Fibroblast of pulmonary artery (primary cell): ENCODE data around the gene PLTP.

ENCODE experiments used
- DNase-seq: peaks from one replicate; pipeline ENCODE4 v3.0.0-alpha.2; 2010; ENCODE audit warnings: low read depth
- H3K4me3 ChIP-seq: replicated peaks from 2 replicates; pipeline ENCODE4 v1.5.1; 2011; ENCODE audit warnings: low read depth, mild to moderate bottlenecking, control low read depth, low read length, moderate library complexity
- TF ChIP-seq, protein P1 (sequence below): IDR thresholded peaks from 2 replicates; pipeline ENCODE4 v1.5.1; 2011; ENCODE audit warnings: mild to moderate bottlenecking, control low read depth, low read length, inconsistent platforms; ENCODE audit errors: missing control alignments

The PLTP gene

DNA sequence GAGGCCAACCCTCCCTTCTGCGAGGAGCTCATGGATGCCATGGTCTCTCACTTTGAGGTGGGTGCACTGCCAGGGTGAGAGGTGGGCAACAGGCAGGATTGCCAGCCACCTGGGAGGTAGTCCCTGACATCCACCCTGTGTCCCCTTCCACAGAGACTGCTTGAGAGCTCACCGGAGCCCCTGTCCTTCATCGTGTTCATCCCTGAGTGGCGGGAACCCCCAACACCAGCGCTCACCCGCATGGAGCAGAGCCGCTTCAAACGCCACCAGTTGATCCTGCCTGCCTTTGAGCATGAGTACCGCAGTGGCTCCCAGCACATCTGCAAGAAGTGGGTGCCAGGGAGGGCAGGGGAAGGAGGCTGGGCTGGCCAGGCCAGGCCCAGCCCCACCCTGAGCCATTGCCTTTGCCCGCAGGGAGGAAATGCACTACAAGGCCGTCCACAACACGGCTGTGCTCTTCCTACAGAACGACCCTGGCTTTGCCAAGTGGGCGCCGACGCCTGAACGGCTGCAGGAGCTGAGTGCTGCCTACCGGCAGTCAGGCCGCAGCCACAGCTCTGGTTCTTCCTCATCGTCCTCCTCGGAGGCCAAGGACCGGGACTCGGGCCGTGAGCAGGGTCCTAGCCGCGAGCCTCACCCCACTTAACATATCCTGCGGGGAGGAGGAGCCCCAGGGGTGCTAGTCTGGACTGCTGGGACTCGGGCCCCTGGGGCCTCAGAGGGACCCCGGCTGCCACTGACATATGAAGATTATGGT is 35.3 kb upstream of the PLTP start:
- H3K4me3 ChIP-seq: no peak overlapping the region
- TF ChIP-seq, protein P1, sequence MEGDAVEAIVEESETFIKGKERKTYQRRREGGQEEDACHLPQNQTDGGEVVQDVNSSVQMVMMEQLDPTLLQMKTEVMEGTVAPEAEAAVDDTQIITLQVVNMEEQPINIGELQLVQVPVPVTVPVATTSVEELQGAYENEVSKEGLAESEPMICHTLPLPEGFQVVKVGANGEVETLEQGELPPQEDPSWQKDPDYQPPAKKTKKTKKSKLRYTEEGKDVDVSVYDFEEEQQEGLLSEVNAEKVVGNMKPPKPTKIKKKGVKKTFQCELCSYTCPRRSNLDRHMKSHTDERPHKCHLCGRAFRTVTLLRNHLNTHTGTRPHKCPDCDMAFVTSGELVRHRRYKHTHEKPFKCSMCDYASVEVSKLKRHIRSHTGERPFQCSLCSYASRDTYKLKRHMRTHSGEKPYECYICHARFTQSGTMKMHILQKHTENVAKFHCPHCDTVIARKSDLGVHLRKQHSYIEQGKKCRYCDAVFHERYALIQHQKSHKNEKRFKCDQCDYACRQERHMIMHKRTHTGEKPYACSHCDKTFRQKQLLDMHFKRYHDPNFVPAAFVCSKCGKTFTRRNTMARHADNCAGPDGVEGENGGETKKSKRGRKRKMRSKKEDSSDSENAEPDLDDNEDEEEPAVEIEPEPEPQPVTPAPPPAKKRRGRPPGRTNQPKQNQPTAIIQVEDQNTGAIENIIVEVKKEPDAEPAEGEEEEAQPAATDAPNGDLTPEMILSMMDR: no peak
- no peak for DNase-seq

DNA sequence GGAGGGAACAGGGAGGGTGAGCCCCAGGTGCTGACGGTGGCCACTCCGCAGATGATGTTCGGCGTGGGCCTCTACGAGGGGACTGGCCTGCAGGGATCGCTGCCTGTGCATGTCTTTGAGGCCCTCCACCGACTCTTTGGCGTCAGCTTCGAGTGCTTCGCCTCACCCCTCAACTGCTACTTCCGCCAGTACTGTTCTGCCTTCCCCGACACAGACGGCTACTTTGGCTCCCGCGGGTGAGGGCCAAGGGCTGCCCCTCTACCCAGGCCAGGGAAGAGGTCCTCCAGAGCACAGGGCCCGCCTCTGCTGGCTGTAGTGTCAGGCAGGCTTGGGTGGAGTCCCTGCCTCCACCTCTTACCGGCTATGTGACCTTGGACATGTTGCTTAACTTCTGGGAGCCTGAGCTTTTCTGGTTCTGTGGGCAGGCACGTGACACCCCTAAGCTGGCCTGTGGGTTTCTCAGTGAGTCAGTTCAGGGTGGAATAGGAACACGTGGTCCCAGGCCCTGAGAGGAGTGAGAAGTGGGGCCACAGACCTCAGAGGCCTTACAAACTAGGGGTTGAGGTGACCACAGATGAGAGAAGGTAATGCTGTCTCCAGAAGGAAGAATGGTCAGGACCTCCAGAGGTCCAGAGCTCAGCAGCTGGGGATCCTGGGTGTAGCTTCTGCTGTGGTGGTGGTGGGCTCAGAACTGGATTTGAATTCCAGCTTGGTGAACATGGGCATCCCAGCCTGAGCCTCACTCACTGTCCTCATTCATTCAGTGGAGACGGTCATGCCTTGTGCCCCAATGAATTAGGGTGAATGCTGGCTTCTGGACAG is 34.4 kb upstream of the PLTP start:
- H3K4me3 ChIP-seq: no peak overlapping the region
- peak; percentile 40 for DNase-seq
- TF ChIP-seq, protein P1: no peak

DNA sequence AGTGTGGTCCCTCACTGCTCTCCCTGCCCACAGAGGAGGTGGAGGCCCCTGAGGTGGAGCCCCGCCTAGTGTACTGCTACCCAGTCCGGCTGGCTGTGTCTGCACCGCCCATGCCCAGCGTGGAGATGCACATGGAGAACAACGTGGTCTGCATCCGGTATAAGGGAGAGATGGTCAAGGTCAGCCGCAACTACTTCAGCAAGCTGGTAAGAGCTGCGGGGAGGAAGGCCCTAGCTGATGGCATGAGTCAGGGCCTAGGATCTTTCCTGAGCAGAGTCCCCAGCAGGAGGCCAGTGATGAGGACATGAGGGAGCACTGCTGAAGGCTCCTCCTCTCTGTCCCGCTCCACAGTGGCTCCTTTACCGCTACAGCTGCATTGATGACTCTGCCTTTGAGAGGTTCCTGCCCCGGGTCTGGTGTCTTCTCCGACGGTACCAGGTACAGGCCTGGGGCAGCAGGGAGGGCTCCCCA is 33.8 kb upstream of the PLTP start:
- TF ChIP-seq, protein P1: no peak
- DNase-seq: no peak

DNA sequence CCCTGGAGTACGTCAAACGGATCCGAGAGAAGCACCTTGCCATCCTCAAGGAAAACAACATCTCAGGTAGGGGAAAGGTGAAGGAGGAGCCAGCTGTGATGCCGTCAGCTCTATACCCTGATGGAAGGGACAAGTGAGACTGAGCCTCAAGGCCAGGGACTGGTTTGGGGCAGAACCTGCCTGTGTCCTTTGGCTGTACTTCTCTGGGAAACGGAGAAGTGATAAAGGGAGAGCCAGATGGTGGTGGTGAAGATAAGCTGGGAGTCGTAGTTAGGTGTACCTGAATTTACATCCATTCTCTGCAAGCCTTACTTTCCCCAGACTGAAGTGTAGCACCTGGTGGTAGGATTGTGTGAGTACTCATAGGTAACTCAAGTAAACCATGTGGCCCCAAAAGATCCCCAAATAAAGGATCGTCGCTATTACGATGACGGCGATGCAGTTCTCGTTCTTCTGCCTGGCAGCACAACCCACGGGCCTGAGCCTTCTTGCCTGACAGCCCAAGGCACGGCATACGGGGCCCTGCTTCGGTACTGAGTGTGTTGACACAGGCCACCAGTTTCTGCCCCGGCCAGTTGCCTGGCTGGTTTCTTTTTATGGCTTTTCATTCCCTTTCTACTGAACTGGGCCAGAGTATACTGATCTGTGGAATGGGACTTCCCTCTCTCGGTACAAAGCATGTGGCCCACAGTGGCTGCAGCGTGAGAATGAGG is 33.2 kb upstream of the PLTP start:
- TF ChIP-seq, protein P1: no peak
- no peak overlapping the region for H3K4me3 ChIP-seq
- DNase-seq: no peak

More for the DNA sequence above, 33.8 kb upstream of the PLTP start:
- H3K4me3 ChIP-seq: no peak overlapping the region

DNA sequence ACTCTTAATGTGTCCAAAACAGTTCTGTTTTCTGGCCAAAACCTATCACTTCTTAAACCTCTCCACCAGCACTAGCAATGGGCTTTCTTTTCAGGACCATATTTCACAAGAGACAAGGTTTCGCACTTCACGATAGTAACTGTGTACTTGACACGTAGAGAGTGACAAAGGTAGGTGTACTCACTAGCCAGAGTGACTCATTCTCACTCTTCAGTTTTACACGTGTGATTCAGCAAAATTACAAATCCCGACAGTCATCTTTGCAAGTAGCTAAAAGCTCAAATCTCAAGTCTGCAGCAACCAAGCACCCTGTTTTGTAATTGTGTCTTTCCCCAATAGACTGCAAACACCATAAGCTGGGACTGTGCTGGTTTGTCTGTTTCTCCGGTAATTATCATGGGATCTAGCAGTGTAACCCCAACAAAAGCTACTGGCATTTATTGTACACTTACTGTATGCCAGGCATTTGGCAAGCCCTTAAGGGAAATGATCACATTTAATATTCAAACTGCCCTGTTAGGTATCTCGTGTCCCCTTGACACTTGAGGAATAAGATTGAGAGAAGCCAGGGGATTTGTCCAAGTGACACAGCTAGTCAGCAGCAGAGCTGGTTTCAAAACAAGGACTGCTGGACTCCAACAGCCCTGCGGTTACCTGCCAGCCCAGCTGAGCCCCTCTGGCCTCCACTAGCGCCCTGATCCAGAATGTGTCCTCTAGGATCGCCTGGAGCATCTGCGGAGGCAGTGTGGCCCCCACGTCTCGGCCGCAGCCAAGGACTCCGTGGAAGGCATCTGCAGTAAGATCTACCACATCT is 32.4 kb upstream of the PLTP start:
- no peak overlapping the region for H3K4me3 ChIP-seq
- TF ChIP-seq, protein P1: no peak
- DNase-seq: no peak

DNA sequence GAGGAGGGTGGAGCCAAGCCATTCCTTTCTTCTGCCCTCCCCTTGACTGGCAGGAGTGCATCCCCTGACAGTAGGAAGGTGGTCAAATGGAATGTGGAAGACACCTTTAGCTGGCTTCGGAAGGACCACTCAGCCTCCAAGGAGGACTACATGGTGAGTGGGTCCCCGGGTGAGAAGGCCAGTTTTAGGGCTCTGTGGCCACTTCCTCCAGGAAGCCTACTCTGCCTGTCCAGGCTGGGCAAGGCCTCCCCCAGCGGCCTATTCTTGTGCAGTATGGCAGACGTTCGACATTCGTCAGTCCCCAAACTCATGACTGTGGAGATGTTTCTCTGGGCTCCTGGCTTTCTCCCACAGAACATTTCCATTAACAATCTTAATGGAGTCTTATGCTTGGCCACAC is 31.7 kb upstream of the PLTP start:
- H3K4me3 ChIP-seq: no peak overlapping the region
- TF ChIP-seq, protein P1: no peak
- DNase-seq: no peak
